T1000 (cell line): Measurements from ENCODE around the gene C1orf159.
"Not testable (repeated sequence)": the region's sequence is repeated elsewhere in the genome, so short reads cannot be mapped to it uniquely, and the experiment has no call there.

ENCODE experiments used
- DNase-seq: peaks from one replicate; lab custom pipeline; 2025; ENCODE audit warnings: mixed read lengths; lab: John Stamatoyannopoulos, UW

Gene C1orf159

GRCh38 chr1:1067284-1067859 lies 48.5 kb downstream of the C1orf159 start:
- no peak for DNase-seq

DNA sequence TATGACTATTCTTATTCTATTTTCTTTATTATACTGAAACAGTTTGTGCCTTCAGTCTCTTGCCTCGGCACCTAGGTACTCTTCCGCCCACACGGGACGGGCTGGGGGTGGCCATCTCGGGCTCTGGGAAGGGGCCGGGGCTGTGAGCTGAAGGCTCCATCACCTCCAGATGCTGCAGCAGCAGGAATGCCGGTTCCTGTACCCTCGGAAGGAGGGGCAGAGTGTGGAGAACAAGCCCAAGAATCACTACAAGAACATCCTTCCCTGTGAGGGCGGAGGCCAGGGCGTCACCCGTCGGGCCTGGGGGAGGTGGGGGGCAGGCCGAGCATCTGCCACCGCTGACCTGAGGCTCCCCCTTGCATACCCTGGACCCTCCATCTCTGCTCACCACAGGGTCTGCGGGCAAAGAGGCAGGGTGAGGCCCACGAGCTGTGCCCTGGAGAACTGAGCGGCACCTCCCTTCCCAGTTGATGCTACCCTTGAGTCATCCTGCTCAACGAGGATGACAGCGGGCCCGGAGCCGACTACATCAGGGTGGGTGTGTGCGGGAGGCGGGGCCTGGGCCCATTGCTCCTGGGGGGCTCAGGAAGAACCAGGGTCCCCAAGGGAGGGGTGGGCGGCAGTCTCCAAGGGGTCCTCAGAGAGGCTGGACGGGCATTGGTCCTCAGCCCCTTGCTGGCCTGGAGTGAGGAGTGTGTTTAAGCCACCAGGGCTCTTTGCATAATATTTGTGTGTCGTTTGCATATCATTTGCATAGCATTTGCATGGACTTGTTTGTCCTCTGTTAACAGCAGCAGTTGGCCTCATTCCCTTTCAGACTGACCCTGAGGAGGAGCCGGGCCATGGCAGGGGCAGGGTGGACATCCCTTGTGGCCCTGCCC lies 49.2 kb downstream of the C1orf159 start:
- no peak for DNase-seq

GRCh38 chr1:1065940-1066304 lies 50.0 kb downstream of the C1orf159 start:
- DNase-seq, result not testable (repeated sequence)

GRCh38 chr1:1065265-1065939 lies 50.5 kb downstream of the C1orf159 start:
- DNase-seq, result no peak

DNA sequence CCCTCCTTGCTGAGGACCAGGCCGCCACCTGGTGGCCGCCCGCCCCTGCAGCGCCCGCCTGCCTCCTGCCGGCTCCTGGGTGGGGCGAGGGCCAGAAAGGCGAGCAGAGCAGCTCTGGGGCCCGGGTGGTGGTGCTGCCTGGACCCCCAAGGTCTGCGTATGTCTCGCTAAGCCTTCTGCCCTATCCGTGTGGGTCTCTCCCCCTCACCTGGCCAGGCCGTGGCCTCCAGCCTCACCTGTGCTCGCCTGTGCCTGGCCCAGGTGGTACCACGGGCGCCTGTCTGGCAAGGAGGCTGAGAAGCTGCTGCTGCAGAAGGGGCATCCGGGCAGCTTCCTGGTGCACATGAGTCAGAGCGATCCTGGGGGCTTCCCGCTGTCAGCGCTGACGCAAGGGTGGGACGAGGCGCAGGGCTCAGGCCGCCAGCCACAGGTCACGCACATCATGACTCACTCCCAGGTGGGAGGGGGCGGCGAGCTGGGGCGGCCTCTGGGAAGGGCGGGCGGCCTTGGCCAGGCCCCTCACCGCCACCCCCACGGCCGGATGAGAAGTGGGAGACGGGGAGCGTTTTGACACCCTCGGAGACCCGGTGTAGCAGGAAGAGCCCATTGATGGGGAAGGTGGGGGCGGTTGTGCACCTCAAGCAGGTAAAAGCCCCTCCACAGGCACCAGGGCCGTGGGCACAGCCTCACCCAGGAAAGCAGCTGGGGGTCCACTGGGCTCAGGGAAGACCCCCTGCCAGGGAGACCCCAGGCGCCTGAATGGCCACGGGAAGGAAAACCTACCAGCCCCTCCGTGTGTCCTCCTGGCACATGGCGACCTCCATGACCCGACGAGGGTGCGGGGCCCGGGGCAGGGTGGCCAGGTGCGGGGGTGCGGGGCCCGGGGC lies 51.7 kb downstream of the C1orf159 start:
- peak; percentile 85 for DNase-seq

DNA sequence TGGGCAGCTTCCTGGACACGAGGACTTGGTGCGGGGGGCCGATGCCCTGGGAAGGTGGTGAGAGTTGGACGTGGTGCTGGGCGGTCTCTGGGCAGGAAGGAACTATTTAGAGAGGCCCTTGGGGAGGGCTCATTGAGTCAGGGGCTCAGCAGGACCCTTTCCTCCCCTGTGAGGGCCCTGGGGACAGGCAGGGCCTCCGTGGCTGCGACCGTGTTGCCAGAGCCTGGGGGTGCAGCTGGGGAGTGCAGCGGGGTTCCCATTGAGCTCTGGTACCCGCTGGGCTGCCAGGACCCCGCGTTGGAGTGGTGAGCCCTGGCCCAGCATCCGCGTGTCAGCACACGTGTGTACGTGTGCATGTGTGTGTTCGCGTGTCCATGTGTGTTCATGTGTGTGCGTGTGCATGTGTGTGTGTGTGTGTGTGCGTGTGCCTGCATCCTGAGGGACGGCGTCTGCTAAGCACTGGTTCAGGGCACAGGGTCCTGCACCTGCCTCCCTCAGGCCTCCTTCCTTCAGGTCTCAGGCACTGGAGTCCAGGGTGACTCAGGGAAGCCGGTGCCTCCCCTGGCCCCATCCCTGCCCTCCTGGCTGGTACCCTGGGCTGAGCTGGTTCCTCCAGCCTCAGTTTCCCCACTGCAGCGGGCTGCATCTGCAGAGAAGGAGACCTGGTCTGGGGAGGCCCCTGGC lies 52.5 kb downstream of the C1orf159 start:
- DNase-seq, result no peak

- no peak for DNase-seq
These were observed 53.3 kb downstream of the C1orf159 start for GRCh38 chr1:1062348-1063163.

GRCh38 chr1:1061682-1062345 lies 54.1 kb downstream of the C1orf159 start:
- DNase-seq, result no peak

GRCh38 chr1:1060281-1061000 lies 55.4 kb downstream of the C1orf159 start:
- DNase-seq, result no peak

- peak; percentile 77 for DNase-seq
These were observed 56.2 kb downstream of the C1orf159 start for GRCh38 chr1:1059494-1060280.

- DNase-seq, result peak; percentile 51
These were observed 56.9 kb downstream of the C1orf159 start for GRCh38 chr1:1058921-1059493.

- DNase-seq, result no peak
These were observed 57.6 kb downstream of the C1orf159 start for GRCh38 chr1:1058088-1058905.

DNA sequence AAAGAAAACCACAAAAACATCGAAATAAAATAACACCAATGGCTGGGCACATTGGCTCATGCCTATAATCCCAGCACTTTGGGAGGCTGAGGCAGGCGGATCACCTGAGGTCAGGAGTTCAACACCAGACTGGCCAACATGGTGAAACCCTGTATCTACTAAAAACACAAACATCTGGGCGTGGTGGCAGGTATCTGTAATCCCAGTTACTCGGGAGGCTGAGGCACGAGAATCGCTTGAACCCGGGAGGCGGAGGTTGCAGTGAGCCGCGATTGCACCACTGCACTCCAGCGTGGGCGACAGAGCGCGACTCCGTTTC lies 58.2 kb downstream of the C1orf159 start:
- DNase-seq, result not testable (repeated sequence)

GRCh38 chr1:1055841-1056736 lies 59.8 kb downstream of the C1orf159 start:
- no peak for DNase-seq

GRCh38 chr1:1054971-1055370 lies 60.9 kb downstream of the C1orf159 start:
- no peak for DNase-seq

- no peak for DNase-seq
These were observed 61.7 kb downstream of the C1orf159 start for GRCh38 chr1:1054099-1054700.
